GM21526 (cell line): Measurements from ENCODE around the gene COL4A6.

Experiments
- ATAC-seq: cut with Tn5 transposase; IDR thresholded peaks from one replicate; pipeline ENCODE4 v1.9.1; 2021; ENCODE audit warnings: moderate library complexity; ENCODE audit not compliant: unreplicated experiment, low FRiP score

COL4A6 gene

GRCh38 chrX:108221301-108221864 is 216.8 kb downstream of the COL4A6 start:
- ATAC-seq: no peak

- ATAC-seq: no peak
Observed at GRCh38 chrX:108219949-108220601, 218.1 kb downstream of the COL4A6 start.

GRCh38 chrX:108217876-108218275 is 220.3 kb downstream of the COL4A6 start:
- ATAC-seq: no peak

- ATAC-seq: no peak
Observed at GRCh38 chrX:108216919-108217571, 221.2 kb downstream of the COL4A6 start.

- ATAC-seq: no peak
Observed at GRCh38 chrX:108216405-108216804, 221.8 kb downstream of the COL4A6 start.

- no peak for ATAC-seq
Observed at GRCh38 chrX:108211301-108211700, 226.9 kb downstream of the COL4A6 start.

- no peak for ATAC-seq
Observed at GRCh38 chrX:108209006-108209554, 229.1 kb downstream of the COL4A6 start.

- no peak for ATAC-seq
Observed at GRCh38 chrX:108203540-108203939, 234.7 kb downstream of the COL4A6 start.

- ATAC-seq: no peak
Observed at GRCh38 chrX:108199691-108200090, 238.5 kb downstream of the COL4A6 start.

GRCh38 chrX:108199041-108199440 is 239.2 kb downstream of the COL4A6 start:
- no peak for ATAC-seq

GRCh38 chrX:108198420-108198819 is 239.8 kb downstream of the COL4A6 start:
- ATAC-seq: no peak

- ATAC-seq: no peak
Observed at GRCh38 chrX:108186811-108187210, 251.4 kb downstream of the COL4A6 start.

- no peak for ATAC-seq
Observed at GRCh38 chrX:108178143-108178498, 260.1 kb downstream of the COL4A6 start.

- ATAC-seq: no peak
Observed at GRCh38 chrX:108177351-108178142, 260.7 kb downstream of the COL4A6 start.

GRCh38 chrX:108173874-108174273 is 264.3 kb downstream of the COL4A6 start:
- ATAC-seq: no peak

- ATAC-seq: no peak
Observed at GRCh38 chrX:108171671-108172070, 266.6 kb downstream of the COL4A6 start.

- no peak for ATAC-seq
Observed at GRCh38 chrX:108169768-108170167, 268.5 kb downstream of the COL4A6 start.

- no peak for ATAC-seq
Observed at GRCh38 chrX:108168961-108169740, 269.1 kb downstream of the COL4A6 start.

- ATAC-seq: no peak
Observed at GRCh38 chrX:108167211-108167872, 270.9 kb downstream of the COL4A6 start.
